Right atrium auricular region (tissue), 2 donors: ENCODE data around the gene SIGLEC9. TPM values are rescaled to one million over a fixed set of nuclear protein-coding genes. Genes with fewer than 3 reads are reported as not detected.

Experiments used
- DNase-seq: peaks from one replicate; pipeline ENCODE4 v3.0.0-alpha.2; 2019; ENCODE audit warnings: low spot score
- H3K27ac ChIP-seq, 2 donors: fragments of 200-600 bp; sonication (generic); 1 replicate in 1 of 2; 2 replicates in 1 of 2; pipeline ENCODE4 v1.5.1; 2016 to 2019
- H3K27me3 ChIP-seq, 2 donors: fragments of 200-600 bp; sonication (generic); one replicate each; pipeline versions ENCODE4 v1.5.1 to v1.6.0; 2017 to 2019
- H3K36me3 ChIP-seq: fragments of 200-600 bp; sonication (generic); one replicate; pipeline ENCODE4 v1.5.1; 2016
- H3K4me1 ChIP-seq, 2 donors: fragments of 200-600 bp; sonication (generic); one replicate each; pipeline versions ENCODE4 v1.5.1 to v1.6.0; 2017 to 2019
- H3K4me3 ChIP-seq, 2 donors: fragments of 200-600 bp; sonication (generic); 1 replicate in 1 of 2; 2 replicates in 1 of 2; pipeline ENCODE4 v1.5.1; 2017 to 2019; ENCODE audit warnings: mild to moderate bottlenecking in 1 of 2, moderate library complexity in 1 of 2
- H3K9me3 ChIP-seq, 2 donors: fragments of 200-600 bp; sonication (generic); one replicate each; pipeline ENCODE4 v1.5.1; 2019
- total RNA-seq, 2 donors: library from RNA; depleted of rRNA; stranded (reverse); fragments of >200 nt; gene quantifications; one replicate each; pipeline ENCODE4 v1.1.0, GENCODE V29; 2016
- TF ChIP-seq, protein P1 (sequence below), 2 donors: fragments of 200-600 bp; sonication (generic); IDR thresholded peaks; one replicate each; pipeline ENCODE4 v1.5.1; 2019; ENCODE audit warnings: antibody characterized with exemption in 2 of 2

SIGLEC9 gene
- total RNA-seq, 2 donors from 2014 or later, result 1.5 to 7.4 TPM

- H3K9me3 ChIP-seq, result no peaks in the 10 kb centered on the region
- no peak overlapping the region for H3K4me3 ChIP-seq
- DNase-seq, result no peak
- no peaks in the 10 kb centered on the region for H3K27me3 ChIP-seq
- TF ChIP-seq, protein P1, sequence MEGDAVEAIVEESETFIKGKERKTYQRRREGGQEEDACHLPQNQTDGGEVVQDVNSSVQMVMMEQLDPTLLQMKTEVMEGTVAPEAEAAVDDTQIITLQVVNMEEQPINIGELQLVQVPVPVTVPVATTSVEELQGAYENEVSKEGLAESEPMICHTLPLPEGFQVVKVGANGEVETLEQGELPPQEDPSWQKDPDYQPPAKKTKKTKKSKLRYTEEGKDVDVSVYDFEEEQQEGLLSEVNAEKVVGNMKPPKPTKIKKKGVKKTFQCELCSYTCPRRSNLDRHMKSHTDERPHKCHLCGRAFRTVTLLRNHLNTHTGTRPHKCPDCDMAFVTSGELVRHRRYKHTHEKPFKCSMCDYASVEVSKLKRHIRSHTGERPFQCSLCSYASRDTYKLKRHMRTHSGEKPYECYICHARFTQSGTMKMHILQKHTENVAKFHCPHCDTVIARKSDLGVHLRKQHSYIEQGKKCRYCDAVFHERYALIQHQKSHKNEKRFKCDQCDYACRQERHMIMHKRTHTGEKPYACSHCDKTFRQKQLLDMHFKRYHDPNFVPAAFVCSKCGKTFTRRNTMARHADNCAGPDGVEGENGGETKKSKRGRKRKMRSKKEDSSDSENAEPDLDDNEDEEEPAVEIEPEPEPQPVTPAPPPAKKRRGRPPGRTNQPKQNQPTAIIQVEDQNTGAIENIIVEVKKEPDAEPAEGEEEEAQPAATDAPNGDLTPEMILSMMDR (IDR thresholded peaks at IDR 0.05), result no peak
- peaks cover 18% of the 10 kb centered on the region for H3K36me3 ChIP-seq
- H3K27ac ChIP-seq, result no peak overlapping the region
- H3K4me1 ChIP-seq, result peaks cover 0 to 45% of the 10 kb centered on the region in 2 donors
These were observed 21.7 kb upstream of the SIGLEC9 start for GRCh38 chr19:51102991-51103390.

GRCh38 chr19:51103926-51104341, 20.8 kb upstream of the SIGLEC9 start:
- Histone ChIP-seq H3K27me3 (no peaks in the 10 kb centered on the region), H3K27ac (no peak overlapping the region), H3K4me1 (peaks cover 0 to 46% of the 10 kb centered on the region in 2 donors), H3K36me3 (peaks cover 18% of the 10 kb centered on the region), H3K9me3 (no peaks in the 10 kb centered on the region), H3K4me3 (no peak overlapping the region)
- TF ChIP-seq, protein P1 (IDR thresholded peaks at IDR 0.05), result no peak
- DNase-seq, result no peak

- Histone ChIP-seq H3K36me3 (peaks cover 13% of the 10 kb centered on the region), H3K4me3 (peak overlapping the region; percentile 57 to 77), H3K9me3 (no peaks in the 10 kb centered on the region), H3K27ac (peak overlapping the region; percentile 30 to 70), H3K4me1 (peaks cover 0 to 18% of the 10 kb centered on the region in 2 donors), H3K27me3 (no peaks in the 10 kb centered on the region)
- no peak for DNase-seq
- TF ChIP-seq, protein P1 (IDR thresholded peaks at IDR 0.05), result no peak
These were observed 17.2 kb upstream of the SIGLEC9 start for GRCh38 chr19:51107406-51108065.

DNA sequence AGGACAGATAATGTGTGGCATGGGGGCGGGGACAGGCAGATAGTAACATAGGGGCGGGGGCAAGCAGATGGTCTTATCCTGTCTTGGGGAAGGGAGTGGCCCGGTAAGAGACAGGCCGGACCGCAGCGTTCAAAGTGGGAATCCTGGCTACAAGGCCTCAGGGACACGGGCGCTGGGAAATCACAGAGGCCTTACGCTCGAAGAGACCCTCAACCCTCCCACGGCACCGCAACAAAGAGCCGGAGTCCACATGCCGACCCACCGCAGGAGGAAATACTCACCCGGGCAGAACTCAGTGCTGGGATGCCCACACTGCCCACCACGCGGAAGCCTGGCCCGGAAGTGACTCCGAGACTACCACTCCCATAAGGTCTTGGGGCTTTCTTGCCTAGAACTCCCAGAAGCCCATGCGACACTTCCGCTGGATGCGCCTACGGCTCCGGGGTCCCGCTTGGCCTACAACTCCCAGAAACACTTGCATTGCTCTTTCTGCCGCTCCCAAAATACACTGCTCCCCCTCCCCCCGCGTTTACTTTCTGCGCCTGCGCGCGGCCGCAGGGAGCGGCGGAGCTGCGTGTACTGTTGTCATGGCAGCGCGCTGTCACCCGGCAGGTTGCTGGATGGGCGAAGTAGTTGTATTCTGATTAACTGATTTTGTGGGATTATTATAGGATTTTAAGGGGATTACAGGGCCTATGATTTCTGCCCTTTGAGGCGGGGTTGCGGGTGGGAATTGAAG, 16.5 kb upstream of the SIGLEC9 start, which contains the start of gene CTU1:
Gene CTU1, minus strand, starts transcription at position 344 of the 739 bp plus-strand sequence. CDS start 3,840 bp downstream, outside the sequence.
- DNase-seq, result peak; percentile 99
- Histone ChIP-seq H3K36me3 (peaks cover 7% of the 10 kb centered on the region), H3K27ac (peak within 1 kb of the TSS; percentile 56 to 70), H3K27me3 (no peaks in the 10 kb centered on the region), H3K4me1 (peaks cover 0 to 18% of the 10 kb centered on the region in 2 donors), H3K4me3 (peak within 1 kb of the TSS; percentile 57 to 77), H3K9me3 (no peaks in the 10 kb centered on the region)
- TF ChIP-seq, protein P1 (IDR thresholded peaks at IDR 0.05), result no peak

- Histone ChIP-seq H3K4me1 (peaks cover 0 to 18% of the 10 kb centered on the region in 2 donors), H3K27me3 (no peaks in the 10 kb centered on the region), H3K27ac (peak overlapping the region; percentile 56 to 70), H3K36me3 (peaks cover 1% of the 10 kb centered on the region), H3K4me3 (peak overlapping the region; percentile 57 to 77), H3K9me3 (no peaks in the 10 kb centered on the region)
- TF ChIP-seq, protein P1 (IDR thresholded peaks at IDR 0.05), result no peak
- DNase-seq, result no peak
These were observed 15.9 kb upstream of the SIGLEC9 start for GRCh38 chr19:51108805-51109146.
